ENCODE data around the gene CHST11.

The CHST11 gene

DNA sequence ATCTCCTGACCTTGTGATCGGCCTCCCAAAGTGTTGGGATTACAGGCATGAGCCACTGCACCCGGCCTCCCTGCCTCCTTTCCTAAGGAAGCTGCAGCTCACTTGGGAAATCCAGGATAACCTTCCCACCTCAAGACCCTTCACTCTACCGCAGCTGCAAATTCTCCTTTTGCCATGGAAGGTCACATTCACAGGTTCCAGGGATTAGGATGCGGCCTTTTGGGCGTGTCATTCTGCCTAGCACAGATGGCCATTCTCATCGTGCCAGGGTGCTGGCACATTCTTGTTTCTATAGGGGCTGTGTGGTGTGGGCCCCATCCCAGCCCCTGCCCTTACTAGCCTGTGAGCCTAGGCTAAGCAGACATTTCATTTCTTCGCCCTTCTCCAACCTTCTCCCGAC, 219.9 kb downstream of the CHST11 start:
- peaks cover 6% of the 10 kb centered on the region for H3K27me3 Mint-ChIP-seq (ENCODE audit: low read depth, poor library complexity)
- peak overlapping the region; percentile 44 for H3K27ac Mint-ChIP-seq
- no peaks in the 10 kb centered on the region for H3K36me3 Mint-ChIP-seq (ENCODE audit: low read depth)
- H3K4me1 Mint-ChIP-seq: peaks cover 50% of the 10 kb centered on the region
- H3K4me3 Mint-ChIP-seq: no peak overlapping the region
- TF ChIP-seq, protein P1, sequence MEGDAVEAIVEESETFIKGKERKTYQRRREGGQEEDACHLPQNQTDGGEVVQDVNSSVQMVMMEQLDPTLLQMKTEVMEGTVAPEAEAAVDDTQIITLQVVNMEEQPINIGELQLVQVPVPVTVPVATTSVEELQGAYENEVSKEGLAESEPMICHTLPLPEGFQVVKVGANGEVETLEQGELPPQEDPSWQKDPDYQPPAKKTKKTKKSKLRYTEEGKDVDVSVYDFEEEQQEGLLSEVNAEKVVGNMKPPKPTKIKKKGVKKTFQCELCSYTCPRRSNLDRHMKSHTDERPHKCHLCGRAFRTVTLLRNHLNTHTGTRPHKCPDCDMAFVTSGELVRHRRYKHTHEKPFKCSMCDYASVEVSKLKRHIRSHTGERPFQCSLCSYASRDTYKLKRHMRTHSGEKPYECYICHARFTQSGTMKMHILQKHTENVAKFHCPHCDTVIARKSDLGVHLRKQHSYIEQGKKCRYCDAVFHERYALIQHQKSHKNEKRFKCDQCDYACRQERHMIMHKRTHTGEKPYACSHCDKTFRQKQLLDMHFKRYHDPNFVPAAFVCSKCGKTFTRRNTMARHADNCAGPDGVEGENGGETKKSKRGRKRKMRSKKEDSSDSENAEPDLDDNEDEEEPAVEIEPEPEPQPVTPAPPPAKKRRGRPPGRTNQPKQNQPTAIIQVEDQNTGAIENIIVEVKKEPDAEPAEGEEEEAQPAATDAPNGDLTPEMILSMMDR (IDR thresholded peaks at IDR 0.05): no peak
- DNase-seq: no peak
- H3K9me3 Mint-ChIP-seq: no peaks in the 10 kb centered on the region

DNA sequence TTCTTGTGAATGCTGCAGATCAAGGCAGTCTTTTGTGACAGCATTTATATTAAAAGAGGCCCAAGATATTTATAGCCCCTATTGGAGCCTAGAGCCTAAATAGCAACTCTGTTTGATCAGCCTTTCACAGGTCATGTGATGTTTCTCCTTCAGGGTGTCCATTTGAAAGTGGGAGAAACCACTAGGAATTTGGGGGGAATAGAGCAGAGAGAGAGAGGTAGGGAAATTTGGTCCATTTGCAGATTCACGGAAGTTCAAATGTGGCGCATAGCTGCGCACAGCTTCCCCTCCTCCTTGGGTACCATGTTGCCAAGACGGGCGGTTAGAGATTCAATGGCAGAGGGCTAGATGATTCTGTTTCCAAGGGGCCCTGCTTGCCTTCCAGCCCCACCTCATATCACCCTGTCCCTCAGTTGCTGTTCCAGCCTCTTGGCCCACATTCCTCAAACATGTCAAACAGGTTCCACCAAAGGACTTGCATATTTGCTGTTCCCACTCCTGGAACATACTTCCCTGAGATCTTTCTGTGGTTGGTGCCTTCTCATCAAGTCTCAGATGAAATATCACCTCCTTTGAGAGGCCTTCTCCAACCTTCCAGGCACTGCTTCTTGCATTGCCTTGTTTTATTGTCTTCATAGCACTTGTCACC, 220.8 kb downstream of the CHST11 start:
- Mint-ChIP-seq H3K4me1 (peaks cover 41% of the 10 kb centered on the region), H3K27me3 (ENCODE audit: low read depth, poor library complexity) (peaks cover 6% of the 10 kb centered on the region), H3K36me3 (ENCODE audit: low read depth) (no peaks in the 10 kb centered on the region), H3K27ac (no peak overlapping the region), H3K4me3 (no peak overlapping the region), H3K9me3 (no peaks in the 10 kb centered on the region)
- no peak for DNase-seq
- TF ChIP-seq, protein P1 (IDR thresholded peaks at IDR 0.05): no peak

DNA sequence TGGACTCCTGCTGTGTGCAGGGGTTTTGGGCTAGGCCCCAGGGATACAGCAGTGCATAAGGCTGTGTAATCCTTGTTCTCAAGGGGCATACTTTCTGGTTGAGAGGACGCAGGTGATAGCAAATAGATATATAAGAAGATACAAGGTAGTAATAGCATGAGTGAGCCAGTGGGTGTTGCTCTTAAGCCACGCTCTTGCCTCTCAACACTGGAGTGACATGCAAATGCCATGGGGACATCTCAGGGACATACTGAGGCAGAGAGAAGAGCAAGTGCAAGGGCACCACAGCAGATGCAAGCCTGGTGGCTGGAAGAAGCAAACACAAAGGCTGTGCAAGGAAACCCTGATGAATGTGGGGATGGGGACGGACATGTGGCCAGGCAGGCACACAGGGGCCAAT, 223.3 kb downstream of the CHST11 start:
- no peaks in the 10 kb centered on the region for H3K36me3 Mint-ChIP-seq (ENCODE audit: low read depth)

DNA sequence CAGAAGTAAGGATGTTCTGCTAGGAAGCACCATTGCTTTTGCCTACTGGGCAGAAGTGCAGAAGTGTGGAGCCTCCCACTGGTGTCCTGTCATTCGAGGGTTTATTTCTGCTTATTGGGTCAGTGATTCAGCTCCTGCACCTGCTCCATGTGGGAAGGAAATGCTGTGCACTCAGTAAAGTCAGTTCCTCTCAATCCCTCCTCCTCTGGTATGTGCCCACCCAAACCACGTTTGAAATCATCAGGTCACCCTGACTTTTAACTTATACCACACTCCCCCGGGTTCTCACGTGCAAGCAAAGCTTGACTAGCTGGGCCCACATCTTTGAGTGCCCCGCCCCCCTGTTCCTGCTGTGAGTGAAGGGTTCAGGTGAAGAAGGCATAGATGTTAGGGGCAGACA, 223.7 kb downstream of the CHST11 start:
- Mint-ChIP-seq H3K27me3 (ENCODE audit: low read depth, poor library complexity) (peaks cover 6% of the 10 kb centered on the region), H3K36me3 (ENCODE audit: low read depth) (no peaks in the 10 kb centered on the region), H3K9me3 (no peaks in the 10 kb centered on the region), H3K27ac (peak overlapping the region; percentile 73), H3K4me3 (no peak overlapping the region), H3K4me1 (peaks cover 23% of the 10 kb centered on the region)
- DNase-seq: no peak
- TF ChIP-seq, protein P1 (IDR thresholded peaks at IDR 0.05): no peak

More for the DNA sequence above, 223.3 kb downstream of the CHST11 start:
- Mint-ChIP-seq H3K27ac (peak overlapping the region; percentile 12), H3K4me1 (peaks cover 23% of the 10 kb centered on the region), H3K4me3 (no peak overlapping the region), H3K9me3 (no peaks in the 10 kb centered on the region), H3K27me3 (ENCODE audit: low read depth, poor library complexity) (peaks cover 6% of the 10 kb centered on the region)
- DNase-seq: no peak
- TF ChIP-seq, protein P1 (IDR thresholded peaks at IDR 0.05): no peak

DNA sequence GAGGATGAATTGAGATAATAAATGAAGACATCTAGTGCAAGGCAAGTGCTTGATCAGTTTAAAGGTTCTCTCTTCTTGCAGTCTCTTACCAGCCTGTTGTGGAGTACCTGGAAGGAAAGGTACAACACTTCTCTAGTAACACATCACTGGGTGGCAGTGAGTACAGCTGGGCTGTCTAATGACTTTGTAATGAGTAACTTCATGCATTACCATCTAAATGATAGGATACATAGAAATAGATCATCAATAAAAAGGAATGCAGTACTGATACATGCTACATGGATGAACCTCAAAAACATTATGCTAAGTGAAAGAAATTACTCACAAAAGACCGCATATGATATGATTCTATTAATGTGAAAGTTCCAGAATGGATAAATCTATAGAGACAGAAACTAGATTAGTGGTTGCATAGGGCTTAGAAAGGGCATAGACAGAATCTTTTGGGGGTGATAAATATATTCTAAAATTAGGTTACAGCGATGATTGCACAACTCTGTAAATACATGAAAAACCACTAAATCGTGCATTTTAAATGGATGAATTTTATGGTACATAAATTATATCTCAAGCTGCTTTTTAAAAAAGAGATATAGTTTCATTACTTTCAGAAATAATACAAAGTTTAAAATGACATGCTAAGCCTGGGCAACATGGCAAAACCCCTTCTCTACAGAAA, 224.4 kb downstream of the CHST11 start:
- no peak overlapping the region for H3K4me3 Mint-ChIP-seq

More for the DNA sequence above, 224.4 kb downstream of the CHST11 start:
- Mint-ChIP-seq H3K27ac (no peak overlapping the region), H3K27me3 (ENCODE audit: low read depth, poor library complexity) (peaks cover 6% of the 10 kb centered on the region), H3K4me1 (peaks cover 23% of the 10 kb centered on the region), H3K36me3 (ENCODE audit: low read depth) (no peaks in the 10 kb centered on the region), H3K9me3 (no peaks in the 10 kb centered on the region)
- DNase-seq: no peak
- TF ChIP-seq, protein P1 (IDR thresholded peaks at IDR 0.05): no peak

Data from nephron progenitor cell (in vitro differentiated cells).